Lower leg skin (tissue), 4 donors: ENCODE data around the gene PPT1. TPM values are rescaled to one million over a fixed set of nuclear protein-coding genes. Genes with fewer than 3 reads are reported as not detected.

Experiments
- DNase-seq, 2 donors: peaks; one replicate each; pipeline ENCODE4 v3.0.0-alpha.2; 2019; ENCODE audit warnings: low spot score in 2 of 2
- H3K4me3 ChIP-seq: fragments of 200-600 bp; sonication (generic); 2 replicates; pipeline ENCODE4 v1.5.1; 2017; ENCODE audit warnings: mild to moderate bottlenecking, low read depth; ENCODE audit not compliant: poor library complexity, severe bottlenecking
- CTCF ChIP-seq, 3 donors: fragments of 450-650 bp; IDR thresholded peaks; one replicate each; pipeline ENCODE4 v1.5.1; 2016; ENCODE audit warnings: antibody characterized with exemption in 3 of 3, mild to moderate bottlenecking in 3 of 3, moderate library complexity in 2 of 3
- POLR2A ChIP-seq, 2 donors: fragments of 450-650 bp; IDR thresholded peaks; one replicate each; pipeline ENCODE4 v1.6.1; 2016 to 2017; ENCODE audit warnings: antibody characterized with exemption in 2 of 2, mild to moderate bottlenecking in 1 of 2, moderate library complexity in 1 of 2
- WGBS, 2 donors: methylation state at CpG; one replicate each; pipeline ENCODE4 v1.1.5; 2018; 5-methylcytosine and 5-hydroxymethylcytosine counted together
- intact Hi-C: fragments of 100-400 bp; cut with DNase I; formaldehyde crosslinking; loops from one replicate; pipeline ENCODE4 v1.15.0; 2023; ENCODE audit warnings: low total_unique reads
- total RNA-seq, 4 donors: library from RNA; depleted of rRNA; stranded (reverse); fragments of >200 nt; gene quantifications; one replicate each; pipeline ENCODE4 v1.1.0, GENCODE V29; 2016

PPT1 gene
- total RNA-seq, 4 donors from 2014 or later = 28.2 to 42.1 (median 37.5) TPM

- WGBS, 2 donors = 90 to 92% methylated on average over 4 of the region's 4 CpGs
- intact Hi-C loops = no loop called here
- no peak for DNase-seq
- no peak for TF ChIP-seq POLR2A (IDR thresholded peaks at IDR 0.05)
- TF ChIP-seq CTCF (IDR thresholded peaks at IDR 0.05) = no peak
- no peak overlapping the region for H3K4me3 ChIP-seq
Observed at GRCh38 chr1:40073062-40073461, 24.0 kb downstream of the PPT1 start.

GRCh38 chr1:40072142-40072541, 24.9 kb downstream of the PPT1 start:
- DNase-seq = no peak
- intact Hi-C loops = no loop called here
- TF ChIP-seq CTCF (IDR thresholded peaks at IDR 0.05) (no peak), POLR2A (IDR thresholded peaks at IDR 0.05) (no peak)
- no peak overlapping the region for H3K4me3 ChIP-seq

GRCh38 chr1:40067851-40068250, 29.2 kb downstream of the PPT1 start:
- DNase-seq = no peak
- no peak overlapping the region for H3K4me3 ChIP-seq
- WGBS, 2 donors = 76 to 79% methylated on average over 3 of the region's 3 CpGs
- intact Hi-C loops = no loop called here
- no peak for TF ChIP-seq POLR2A (IDR thresholded peaks at IDR 0.05)
- no peak for TF ChIP-seq CTCF (IDR thresholded peaks at IDR 0.05)

- no peak overlapping the region for H3K4me3 ChIP-seq
- no peak for TF ChIP-seq POLR2A (IDR thresholded peaks at IDR 0.05)
- no peak for TF ChIP-seq CTCF (IDR thresholded peaks at IDR 0.05)
- DNase-seq = no peak
- intact Hi-C loops = no loop called here
- WGBS, 2 donors = 86 to 91% methylated on average over 2 of the region's 2 CpGs
Observed at GRCh38 chr1:40067023-40067422, 30.0 kb downstream of the PPT1 start.

- no peak overlapping the region for H3K4me3 ChIP-seq
- DNase-seq = no peak
- TF ChIP-seq CTCF (IDR thresholded peaks at IDR 0.05) (no peak), POLR2A (IDR thresholded peaks at IDR 0.05) (no peak)
- intact Hi-C loops = no loop called here
- 82 to 85% methylated on average over 2 of the region's 2 CpGs for WGBS, 2 donors
Observed at GRCh38 chr1:40064797-40065499, 32.1 kb downstream of the PPT1 start.
